Measurements from ENCODE around the gene DOCK3.

- no peak for TF ChIP-seq CTCF (IDR thresholded peaks at IDR 0.05; ENCODE audit: poor library complexity, severe bottlenecking)
- no peak for TF ChIP-seq EZH2 (IDR thresholded peaks at IDR 0.05; ENCODE audit: borderline replicate concordance, insufficient read depth, low read length, poor library complexity, severe bottlenecking)
- no peak for TF ChIP-seq SMC3 (conservative IDR thresholded peaks at IDR 0.05; ENCODE audit: poor library complexity)
- TF ChIP-seq RAD21 (conservative IDR thresholded peaks at IDR 0.05), result no peak
- TF ChIP-seq TAF1 (IDR thresholded peaks at IDR 0.05; ENCODE audit: low read depth), result no peak
- no peak for TF ChIP-seq EP300 (conservative IDR thresholded peaks at IDR 0.05; ENCODE audit: poor library complexity, severe bottlenecking)
- TF ChIP-seq POLR2AphosphoS5 (IDR thresholded peaks at IDR 0.05), result no peak
- no peak for TF ChIP-seq REST (IDR thresholded peaks at IDR 0.05; ENCODE audit: borderline replicate concordance)
- TF ChIP-seq MXI1 (conservative IDR thresholded peaks at IDR 0.05; ENCODE audit: poor library complexity, severe bottlenecking), result no peak
These were observed 683.1 kb downstream of the DOCK3 start for GRCh38 chr3:51357856-51358255.

All from neural cell (in vitro differentiated cells).